Lower lobe of right lung (tissue), 2 donors: ENCODE measurements around the gene PLAC1. TPM values are rescaled to one million over a fixed set of nuclear protein-coding genes. Genes with fewer than 3 reads are reported as not detected.

Experiments used
- ATAC-seq, 2 donors: fragments of 200-7000 bp; cut with Tn5 transposase; one replicate each; pipeline ENCODE4 v1.9.1; 2020 to 2022; ENCODE audit warnings: mild to moderate bottlenecking in 2 of 2, moderate library complexity in 2 of 2
- DNase-seq: peaks from one replicate; pipeline ENCODE4 v3.0.0-alpha.2; 2020
- H3K27ac ChIP-seq: fragments of 200-600 bp; one replicate; pipeline ENCODE4 v1.8.0; 2022
- H3K27me3 ChIP-seq: fragments of 200-600 bp; one replicate; pipeline ENCODE4 v1.8.0; 2022; ENCODE audit warnings: low read depth
- H3K36me3 ChIP-seq: fragments of 200-600 bp; one replicate; pipeline ENCODE4 v1.8.0; 2022; ENCODE audit warnings: mild to moderate bottlenecking
- H3K4me1 ChIP-seq: fragments of 200-600 bp; one replicate; pipeline ENCODE4 v1.8.0; 2022
- H3K4me3 ChIP-seq: fragments of 200-600 bp; one replicate; pipeline ENCODE4 v1.8.0; 2022; ENCODE audit warnings: mild to moderate bottlenecking
- H3K9me3 ChIP-seq: fragments of 200-600 bp; one replicate; pipeline ENCODE4 v1.8.0; 2022
- CTCF ChIP-seq: fragments of 200-600 bp; IDR thresholded peaks from one replicate; pipeline ENCODE4 v1.8.0; 2022; ENCODE audit warnings: antibody characterized with exemption, mild to moderate bottlenecking
- intact Hi-C: fragments of 100-400 bp; cut with DNase I; formaldehyde crosslinking; loops from one replicate; pipeline ENCODE4 v1.11.0; 2022
- total RNA-seq: library from RNA; stranded (reverse); fragmentation: NEBNext Ultra II Directional; extraction: Animal tissue kit (Norgen Biotek cat#: 25700); gene quantifications from one replicate; pipeline ENCODE4 v1.2.1, GENCODE V29; 2021
- donor health status: DM: no; HTN: yes; CAD: no; lungs with severe emphysema.

Gene PLAC1
- total RNA-seq, 1 donor from 2014 or later, result not detected

GRCh38 chrX:134623293-134624045 lies 34.8 kb downstream of the PLAC1 start:
- no peak overlapping the region for H3K27ac ChIP-seq
- intact Hi-C loops, result no loop called here
- H3K4me1 ChIP-seq, result peaks cover 12% of the 10 kb centered on the region
- no peak for TF ChIP-seq CTCF
- H3K27me3 ChIP-seq, result no peaks in the 10 kb centered on the region
- H3K4me3 ChIP-seq, result no peak overlapping the region
- DNase-seq, result no peak
- no peaks in the 10 kb centered on the region for H3K36me3 ChIP-seq
- H3K9me3 ChIP-seq, result no peaks in the 10 kb centered on the region
- ATAC-seq, result peak in 1 of 2 donors; percentile 36

DNA sequence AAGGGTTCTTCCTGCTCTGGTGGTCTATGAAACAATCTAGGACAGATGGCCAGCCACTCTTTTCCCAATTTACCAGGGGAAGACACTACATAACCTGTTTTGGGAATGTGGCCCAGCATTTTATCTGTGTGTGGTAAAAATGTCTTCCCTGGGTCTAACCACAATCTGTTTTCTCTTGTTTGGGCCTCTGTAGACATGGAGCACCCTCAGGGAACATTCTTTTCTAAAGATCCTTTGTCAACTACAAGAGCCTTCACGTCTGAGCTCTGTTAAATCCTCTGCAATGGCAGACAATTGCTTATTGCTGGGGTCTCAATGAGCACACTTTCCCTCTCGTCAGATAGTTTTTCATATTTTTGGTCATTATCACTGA lies 35.5 kb downstream of the PLAC1 start:
- no peaks in the 10 kb centered on the region for H3K27me3 ChIP-seq
- no peak for ATAC-seq
- no peaks in the 10 kb centered on the region for H3K36me3 ChIP-seq
- H3K27ac ChIP-seq, result no peak overlapping the region
- peaks cover 12% of the 10 kb centered on the region for H3K4me1 ChIP-seq
- no peaks in the 10 kb centered on the region for H3K9me3 ChIP-seq
- no peak for TF ChIP-seq CTCF
- intact Hi-C loops, result no loop called here
- DNase-seq, result no peak
- H3K4me3 ChIP-seq, result no peak overlapping the region

- TF ChIP-seq CTCF, result no peak
- Histone ChIP-seq H3K27ac (no peak overlapping the region), H3K27me3 (no peaks in the 10 kb centered on the region), H3K4me1 (peaks cover 12% of the 10 kb centered on the region), H3K4me3 (no peak overlapping the region), H3K36me3 (no peaks in the 10 kb centered on the region), H3K9me3 (no peaks in the 10 kb centered on the region)
- intact Hi-C loops, result no loop called here
- DNase-seq (no peak), ATAC-seq (peak in 1 of 2 donors; percentile 55)
Observed at GRCh38 chrX:134622056-134622812, 36.0 kb downstream of the PLAC1 start.

GRCh38 chrX:134619838-134620237 lies 38.4 kb downstream of the PLAC1 start:
- Histone ChIP-seq H3K27me3 (no peaks in the 10 kb centered on the region), H3K36me3 (no peaks in the 10 kb centered on the region), H3K4me1 (peaks cover 12% of the 10 kb centered on the region), H3K9me3 (no peaks in the 10 kb centered on the region), H3K4me3 (no peak overlapping the region), H3K27ac (no peak overlapping the region)
- intact Hi-C loops, result no loop called here
- no peak for TF ChIP-seq CTCF
- DNase-seq, result no peak
- no peak for ATAC-seq

DNA sequence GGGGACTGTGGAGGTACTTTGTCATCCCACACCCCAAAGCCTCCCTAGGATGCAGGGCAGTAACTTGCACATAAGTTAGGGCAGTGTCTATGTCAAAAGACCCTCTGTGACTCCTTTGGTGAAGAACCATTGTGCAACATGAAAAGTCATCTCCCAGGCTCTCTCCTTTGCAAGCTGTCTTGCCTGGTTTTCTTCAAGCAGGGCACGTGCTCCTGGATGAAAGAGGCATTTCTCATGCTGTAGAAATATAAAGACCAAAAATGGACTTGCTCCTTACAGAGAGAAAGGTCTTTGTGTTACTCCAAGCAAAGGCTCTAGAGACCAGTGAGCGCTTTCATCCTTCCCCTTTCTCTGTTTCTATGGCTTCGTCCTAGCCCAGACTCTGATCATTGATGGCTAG lies 44.9 kb downstream of the PLAC1 start:
- Histone ChIP-seq H3K4me1 (no peaks in the 10 kb centered on the region), H3K36me3 (no peaks in the 10 kb centered on the region), H3K27me3 (no peaks in the 10 kb centered on the region), H3K9me3 (no peaks in the 10 kb centered on the region), H3K4me3 (no peak overlapping the region), H3K27ac (no peak overlapping the region)
- ATAC-seq (no peak), DNase-seq (no peak)
- no peak for TF ChIP-seq CTCF
- intact Hi-C loops, result no loop called here
